ENCODE measurements around the gene LIMCH1. TPM values are rescaled to one million over a fixed set of nuclear protein-coding genes. Genes with fewer than 3 reads are reported as not detected.

LIMCH1 gene
- total RNA-seq, 1 experiment from 2014 or later: 10.4 TPM

DNA sequence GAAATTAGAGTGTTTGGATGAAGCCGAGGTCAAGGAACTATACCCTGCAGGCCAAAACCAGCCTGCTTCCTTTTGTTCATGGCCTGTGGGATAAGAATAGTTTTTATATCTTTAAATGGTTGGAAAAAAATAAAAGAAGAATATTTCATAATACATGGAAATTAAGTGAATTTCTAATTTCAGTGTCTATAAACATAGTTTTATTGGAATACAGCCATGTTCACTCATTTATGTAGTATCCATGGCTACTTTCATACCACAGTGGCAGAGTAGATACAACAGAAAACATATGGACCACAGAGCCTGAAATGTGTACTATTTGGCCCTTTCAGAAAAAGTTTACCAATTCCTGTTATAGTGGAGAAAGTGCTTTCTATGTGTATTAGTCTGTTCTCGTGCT is 13.6 kb downstream of the LIMCH1 start (continued):
- TF ChIP-seq, protein P1, sequence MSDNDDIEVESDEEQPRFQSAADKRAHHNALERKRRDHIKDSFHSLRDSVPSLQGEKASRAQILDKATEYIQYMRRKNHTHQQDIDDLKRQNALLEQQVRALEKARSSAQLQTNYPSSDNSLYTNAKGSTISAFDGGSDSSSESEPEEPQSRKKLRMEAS (IDR thresholded peaks at IDR 0.05): no peak
- TF ChIP-seq SIN3A (IDR thresholded peaks at IDR 0.05; ENCODE audit: low read depth) (no peak), RAD21 (IDR thresholded peaks at IDR 0.05; ENCODE audit: low read depth) (no peak), EGR1 (IDR thresholded peaks at IDR 0.05; ENCODE audit: low read depth) (no peak)
- TF ChIP-seq, protein P2, sequence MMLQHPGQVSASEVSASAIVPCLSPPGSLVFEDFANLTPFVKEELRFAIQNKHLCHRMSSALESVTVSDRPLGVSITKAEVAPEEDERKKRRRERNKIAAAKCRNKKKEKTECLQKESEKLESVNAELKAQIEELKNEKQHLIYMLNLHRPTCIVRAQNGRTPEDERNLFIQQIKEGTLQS (IDR thresholded peaks at IDR 0.05): no peak
- TF ChIP-seq, protein P3, sequence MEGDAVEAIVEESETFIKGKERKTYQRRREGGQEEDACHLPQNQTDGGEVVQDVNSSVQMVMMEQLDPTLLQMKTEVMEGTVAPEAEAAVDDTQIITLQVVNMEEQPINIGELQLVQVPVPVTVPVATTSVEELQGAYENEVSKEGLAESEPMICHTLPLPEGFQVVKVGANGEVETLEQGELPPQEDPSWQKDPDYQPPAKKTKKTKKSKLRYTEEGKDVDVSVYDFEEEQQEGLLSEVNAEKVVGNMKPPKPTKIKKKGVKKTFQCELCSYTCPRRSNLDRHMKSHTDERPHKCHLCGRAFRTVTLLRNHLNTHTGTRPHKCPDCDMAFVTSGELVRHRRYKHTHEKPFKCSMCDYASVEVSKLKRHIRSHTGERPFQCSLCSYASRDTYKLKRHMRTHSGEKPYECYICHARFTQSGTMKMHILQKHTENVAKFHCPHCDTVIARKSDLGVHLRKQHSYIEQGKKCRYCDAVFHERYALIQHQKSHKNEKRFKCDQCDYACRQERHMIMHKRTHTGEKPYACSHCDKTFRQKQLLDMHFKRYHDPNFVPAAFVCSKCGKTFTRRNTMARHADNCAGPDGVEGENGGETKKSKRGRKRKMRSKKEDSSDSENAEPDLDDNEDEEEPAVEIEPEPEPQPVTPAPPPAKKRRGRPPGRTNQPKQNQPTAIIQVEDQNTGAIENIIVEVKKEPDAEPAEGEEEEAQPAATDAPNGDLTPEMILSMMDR (IDR thresholded peaks at IDR 0.05 in 2 of 3, conservative IDR thresholded peaks at IDR 0.05 in 1 of 3; ENCODE audit: borderline replicate concordance in 1 of 3, insufficient read depth in 1 of 3, low read depth in 2 of 3, low read length in 2 of 3): no peak

DNA sequence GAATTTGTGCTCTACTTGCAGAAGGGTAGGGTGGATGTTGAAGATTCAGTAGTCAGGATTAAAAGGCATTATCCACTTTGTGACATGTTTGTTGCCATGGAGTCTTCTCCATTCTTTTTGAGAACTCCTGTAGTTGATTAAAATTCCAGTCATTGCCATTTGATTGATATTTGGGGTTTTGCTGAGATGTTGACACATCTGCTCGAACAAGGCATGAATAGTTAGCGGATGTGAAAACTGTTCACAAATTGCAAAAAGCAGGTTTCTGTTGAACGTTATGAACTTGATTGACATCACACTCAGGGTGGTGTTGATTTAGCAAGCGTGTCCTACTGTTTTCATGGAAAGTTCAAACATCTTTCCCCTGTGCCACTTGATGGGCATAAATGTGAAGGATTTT is 16.9 kb downstream of the LIMCH1 start:
- H3K4me3 ChIP-seq (replicated peaks in 1 of 2; ENCODE audit: low read depth in 1 of 2, low read length in 2 of 2): no peak overlapping the region
- no peaks in the 10 kb centered on the region for H3K36me3 ChIP-seq (ENCODE audit: control insufficient read depth in 1 of 2, insufficient read depth in 2 of 2, low read length in 2 of 2)
- no peak overlapping the region for H3K4me2 ChIP-seq (ENCODE audit: low read length)
- DNase-seq (ENCODE audit: low read depth, low spot score) (no peak), ATAC-seq (no peak)
- H4K20me1 ChIP-seq (ENCODE audit: insufficient read depth): no peaks in the 10 kb centered on the region
- ChIA-PET RAD21 (ENCODE audit: low non-redundant PET in 1 of 2, low total read pairs in 2 of 2, uncharacterized antibody in 2 of 2, unreplicated experiment in 2 of 2) (no interaction called here), POLR2A (no interaction called here), CTCF (no interaction called here)
- H2AFZ ChIP-seq (ENCODE audit: low read depth, low read length, poor library complexity, severe bottlenecking): no peak overlapping the region
- no peaks in the 10 kb centered on the region for H3K9me3 ChIP-seq (ENCODE audit: control insufficient read depth in 1 of 2, insufficient read depth in 1 of 2, low read depth in 1 of 2, low read length in 2 of 2)
- H3K9ac ChIP-seq (ENCODE audit: low read length): no peak overlapping the region
- H3K27ac ChIP-seq (ENCODE audit: low read depth, low read length): no peak overlapping the region
- intact Hi-C loops (cut with micrococcal nuclease): no loop called here
- no peaks in the 10 kb centered on the region for H3K9me2 ChIP-seq (ENCODE audit: insufficient read depth)
- BruUV-seq (replicated peaks): no TSS peak
- no peaks in the 10 kb centered on the region for H3K4me1 ChIP-seq (ENCODE audit: control insufficient read depth in 1 of 2, insufficient read depth in 2 of 2, low read length in 2 of 2)
- no peaks in the 10 kb centered on the region for H3K79me2 ChIP-seq (ENCODE audit: insufficient read depth, low read length)
- peaks cover 14% of the 10 kb centered on the region; the same call in 1 of the 2 replicates for H3K27me3 ChIP-seq (ENCODE audit: insufficient read depth, low read length)
- no peak for TF ChIP-seq EZH2phosphoT487 (IDR thresholded peaks at IDR 0.05; ENCODE audit: borderline replicate concordance)
- TF ChIP-seq POLR2AphosphoS5 (IDR thresholded peaks at IDR 0.05; ENCODE audit: low read depth, low read length): no peak
- TF ChIP-seq YY1 (IDR thresholded peaks at IDR 0.05; ENCODE audit: extremely low read depth, insufficient replicate concordance, low read depth, low read length): no peak
- TF ChIP-seq CEBPB (IDR thresholded peaks at IDR 0.05; ENCODE audit: low read depth): no peak
- no peak for TF ChIP-seq FOSL1 (IDR thresholded peaks at IDR 0.05; ENCODE audit: low read depth)
- no peak for TF ChIP-seq ZNF274 (IDR thresholded peaks at IDR 0.05; ENCODE audit: low read depth, low read length)
- TF ChIP-seq, protein P3 (IDR thresholded peaks at IDR 0.05 in 2 of 3, conservative IDR thresholded peaks at IDR 0.05 in 1 of 3; ENCODE audit: borderline replicate concordance in 1 of 3, insufficient read depth in 1 of 3, low read depth in 2 of 3, low read length in 2 of 3): no peak
- TF ChIP-seq EGR1 (IDR thresholded peaks at IDR 0.05; ENCODE audit: low read depth): no peak
- TF ChIP-seq CBX3 (IDR thresholded peaks at IDR 0.05; ENCODE audit: low read depth): no peak
- no peak for TF ChIP-seq SIN3A (IDR thresholded peaks at IDR 0.05; ENCODE audit: low read depth)
- TF ChIP-seq, protein P4, sequence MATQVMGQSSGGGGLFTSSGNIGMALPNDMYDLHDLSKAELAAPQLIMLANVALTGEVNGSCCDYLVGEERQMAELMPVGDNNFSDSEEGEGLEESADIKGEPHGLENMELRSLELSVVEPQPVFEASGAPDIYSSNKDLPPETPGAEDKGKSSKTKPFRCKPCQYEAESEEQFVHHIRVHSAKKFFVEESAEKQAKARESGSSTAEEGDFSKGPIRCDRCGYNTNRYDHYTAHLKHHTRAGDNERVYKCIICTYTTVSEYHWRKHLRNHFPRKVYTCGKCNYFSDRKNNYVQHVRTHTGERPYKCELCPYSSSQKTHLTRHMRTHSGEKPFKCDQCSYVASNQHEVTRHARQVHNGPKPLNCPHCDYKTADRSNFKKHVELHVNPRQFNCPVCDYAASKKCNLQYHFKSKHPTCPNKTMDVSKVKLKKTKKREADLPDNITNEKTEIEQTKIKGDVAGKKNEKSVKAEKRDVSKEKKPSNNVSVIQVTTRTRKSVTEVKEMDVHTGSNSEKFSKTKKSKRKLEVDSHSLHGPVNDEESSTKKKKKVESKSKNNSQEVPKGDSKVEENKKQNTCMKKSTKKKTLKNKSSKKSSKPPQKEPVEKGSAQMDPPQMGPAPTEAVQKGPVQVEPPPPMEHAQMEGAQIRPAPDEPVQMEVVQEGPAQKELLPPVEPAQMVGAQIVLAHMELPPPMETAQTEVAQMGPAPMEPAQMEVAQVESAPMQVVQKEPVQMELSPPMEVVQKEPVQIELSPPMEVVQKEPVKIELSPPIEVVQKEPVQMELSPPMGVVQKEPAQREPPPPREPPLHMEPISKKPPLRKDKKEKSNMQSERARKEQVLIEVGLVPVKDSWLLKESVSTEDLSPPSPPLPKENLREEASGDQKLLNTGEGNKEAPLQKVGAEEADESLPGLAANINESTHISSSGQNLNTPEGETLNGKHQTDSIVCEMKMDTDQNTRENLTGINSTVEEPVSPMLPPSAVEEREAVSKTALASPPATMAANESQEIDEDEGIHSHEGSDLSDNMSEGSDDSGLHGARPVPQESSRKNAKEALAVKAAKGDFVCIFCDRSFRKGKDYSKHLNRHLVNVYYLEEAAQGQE (IDR thresholded peaks at IDR 0.05; ENCODE audit: low read depth): no peak
